Glutamatergic neuron (in vitro differentiated cells): ENCODE data around the gene ENPP3. TPM values are rescaled to one million over a fixed set of nuclear protein-coding genes. Genes with fewer than 3 reads are reported as not detected.

ENCODE experiments used
- DNase-seq: peaks from one replicate; pipeline ENCODE4 v3.0.0; 2022
- H3K27ac Mint-ChIP-seq: one replicate; pipeline ENCODE4 v1.8.0; 2020; ENCODE audit warnings: mild to moderate bottlenecking, mixed read lengths, inconsistent platforms; ENCODE audit not compliant: unreplicated experiment
- H3K27me3 Mint-ChIP-seq: one replicate; pipeline ENCODE4 v1.8.0; 2020; ENCODE audit warnings: mild to moderate bottlenecking, moderate library complexity, mixed read lengths, inconsistent platforms; ENCODE audit not compliant: unreplicated experiment
- H3K36me3 Mint-ChIP-seq: one replicate; pipeline ENCODE4 v1.8.0; 2020; ENCODE audit warnings: mild to moderate bottlenecking, mixed read lengths, inconsistent platforms; ENCODE audit not compliant: unreplicated experiment
- H3K4me1 Mint-ChIP-seq: one replicate; pipeline ENCODE4 v1.8.0; 2020; ENCODE audit warnings: mild to moderate bottlenecking, low read depth, mixed read lengths, inconsistent platforms; ENCODE audit not compliant: unreplicated experiment
- H3K4me3 Mint-ChIP-seq: one replicate; pipeline ENCODE4 v1.8.0; 2020; ENCODE audit warnings: mild to moderate bottlenecking, mixed read lengths, inconsistent platforms; ENCODE audit not compliant: unreplicated experiment
- H3K9me3 Mint-ChIP-seq: one replicate; pipeline ENCODE4 v1.8.0; 2020; ENCODE audit warnings: mild to moderate bottlenecking, moderate library complexity, mixed read lengths, inconsistent platforms; ENCODE audit not compliant: unreplicated experiment
- CTCF ChIP-seq: fragments of 200-600 bp; sonication (generic); IDR thresholded peaks from one replicate; pipeline ENCODE4 v1.5.0; 2021; ENCODE audit not compliant: partially characterized antibody, unreplicated experiment
- total RNA-seq: library from RNA; stranded (reverse); fragmentation: NEBNext Ultra II Directional; extraction: Animal tissue kit (Norgen Biotek cat#: 25700); gene quantifications from one replicate; pipeline ENCODE4 v1.2.1, GENCODE V29; 2021; ENCODE audit not compliant: unreplicated experiment

Gene ENPP3
- total RNA-seq, 1 donor from 2014 or later: not detected

GRCh38 chr6:131680868-131681267, 43.8 kb downstream of the ENPP3 start:
- Mint-ChIP-seq H3K4me1 (no peaks in the 10 kb centered on the region), H3K27ac (no peak overlapping the region), H3K27me3 (peaks cover 2% of the 10 kb centered on the region), H3K36me3 (no peaks in the 10 kb centered on the region), H3K4me3 (no peak overlapping the region), H3K9me3 (no peaks in the 10 kb centered on the region)
- no peak for TF ChIP-seq CTCF
- no peak for DNase-seq

- Mint-ChIP-seq H3K27me3 (peaks cover 2% of the 10 kb centered on the region), H3K4me1 (no peaks in the 10 kb centered on the region), H3K27ac (no peak overlapping the region), H3K4me3 (no peak overlapping the region), H3K9me3 (no peaks in the 10 kb centered on the region), H3K36me3 (no peaks in the 10 kb centered on the region)
- DNase-seq: no peak
- TF ChIP-seq CTCF: no peak
Measured at GRCh38 chr6:131681585-131681984, 44.5 kb downstream of the ENPP3 start.

- no peaks in the 10 kb centered on the region for H3K36me3 Mint-ChIP-seq
- TF ChIP-seq CTCF: no peak
Measured at GRCh38 chr6:131682442-131682841, 45.3 kb downstream of the ENPP3 start.

GRCh38 chr6:131683479-131683878, 46.4 kb downstream of the ENPP3 start:
- Mint-ChIP-seq H3K4me1 (no peaks in the 10 kb centered on the region), H3K27ac (no peak overlapping the region), H3K27me3 (peaks cover 2% of the 10 kb centered on the region), H3K4me3 (no peak overlapping the region), H3K9me3 (no peaks in the 10 kb centered on the region), H3K36me3 (no peaks in the 10 kb centered on the region)
- no peak for TF ChIP-seq CTCF
- DNase-seq: no peak

More at GRCh38 chr6:131682442-131682841, 45.3 kb downstream of the ENPP3 start:
- Mint-ChIP-seq H3K27me3 (peaks cover 2% of the 10 kb centered on the region), H3K27ac (no peak overlapping the region), H3K9me3 (no peaks in the 10 kb centered on the region), H3K4me3 (no peak overlapping the region), H3K4me1 (no peaks in the 10 kb centered on the region)
- no peak for DNase-seq

GRCh38 chr6:131685266-131685780, 48.2 kb downstream of the ENPP3 start:
- H3K4me3 Mint-ChIP-seq: no peak overlapping the region
- TF ChIP-seq CTCF: no peak
- no peaks in the 10 kb centered on the region for H3K9me3 Mint-ChIP-seq
- peaks cover 2% of the 10 kb centered on the region for H3K27me3 Mint-ChIP-seq
- no peaks in the 10 kb centered on the region for H3K36me3 Mint-ChIP-seq
- no peak for DNase-seq
- H3K4me1 Mint-ChIP-seq: no peaks in the 10 kb centered on the region
- H3K27ac Mint-ChIP-seq: no peak overlapping the region
